Muscle of arm (tissue), 12 donors: Measurements from ENCODE around the gene MTSS2. TPM values are rescaled to one million over a fixed set of nuclear protein-coding genes. Genes with fewer than 3 reads are reported as not detected.
"Not testable (repeated sequence)": the region's sequence is repeated elsewhere in the genome, so short reads cannot be mapped to it uniquely, and the experiment has no call there.

Source experiments
- DNase-seq: peaks from one replicate; pipeline ENCODE4 v3.0.0-alpha.2; 2013
- polyA plus RNA-seq, 12 donors: library from polyadenylated mRNA; unstranded; fragments of 120-200 nt; gene quantifications; one replicate each; pipeline ENCODE4 v1.2.1, GENCODE V29; 2013; ENCODE audit not compliant: insufficient read length in 12 of 12

Gene MTSS2
- polyA plus RNA-seq, 12 donors = 80.7 to 148 (median 107) TPM

GRCh38 chr16:70675851-70676513 is 9.9 kb downstream of the MTSS2 start:
- no peak for DNase-seq

- DNase-seq = no peak
These were observed 11.4 kb downstream of the MTSS2 start for GRCh38 chr16:70674221-70675014.

GRCh38 chr16:70670938-70671337 is 14.9 kb downstream of the MTSS2 start:
- DNase-seq = not testable (repeated sequence)

- DNase-seq = no peak
These were observed 15.7 kb downstream of the MTSS2 start for GRCh38 chr16:70670175-70670574.

GRCh38 chr16:70665806-70666735 is 19.8 kb downstream of the MTSS2 start:
- DNase-seq = no peak

- DNase-seq = no peak
These were observed 20.6 kb downstream of the MTSS2 start for GRCh38 chr16:70665113-70665694.

- DNase-seq = no peak
These were observed 21.3 kb downstream of the MTSS2 start for GRCh38 chr16:70664325-70665112.

GRCh38 chr16:70663524-70664324 is 22.1 kb downstream of the MTSS2 start:
- no peak for DNase-seq

- no peak for DNase-seq
These were observed 22.8 kb downstream of the MTSS2 start for GRCh38 chr16:70662991-70663523.

GRCh38 chr16:70661918-70662641 is 23.8 kb downstream of the MTSS2 start:
- DNase-seq = no peak

- no peak for DNase-seq
These were observed 24.3 kb downstream of the MTSS2 start for GRCh38 chr16:70661534-70661917.

GRCh38 chr16:70660672-70661350 is 25.0 kb downstream of the MTSS2 start:
- DNase-seq = no peak

- DNase-seq = no peak
These were observed 25.7 kb downstream of the MTSS2 start for GRCh38 chr16:70659953-70660671.

GRCh38 chr16:70659546-70659945 is 26.3 kb downstream of the MTSS2 start:
- DNase-seq = no peak

- DNase-seq = no peak
These were observed 26.9 kb downstream of the MTSS2 start for GRCh38 chr16:70658921-70659320.

- DNase-seq = no peak
These were observed 27.9 kb downstream of the MTSS2 start for GRCh38 chr16:70657956-70658355.

GRCh38 chr16:70656712-70657263 is 29.1 kb downstream of the MTSS2 start:
- DNase-seq = no peak
